Smooth muscle cell (in vitro differentiated cells): ENCODE data around the gene IL12RB1. TPM values are rescaled to one million over a fixed set of nuclear protein-coding genes. Genes with fewer than 3 reads are reported as not detected.

Experiments used
- DNase-seq: peaks from one replicate; lab custom pipeline; 2025; ENCODE audit not compliant: unreplicated experiment; lab: John Stamatoyannopoulos, UW
- H2AFZ ChIP-seq: fragments of 200-600 bp; sonication (generic); 2 replicates; pipeline ENCODE4 v1.6.0; 2016; ENCODE audit warnings: antibody characterized with exemption, low read depth, mild to moderate bottlenecking
- H3F3A ChIP-seq: fragments of 200-600 bp; sonication (generic); 2 replicates; pipeline ENCODE4 v1.6.0; 2017; ENCODE audit warnings: antibody characterized with exemption, low read depth
- H3K27ac ChIP-seq: fragments of 200-600 bp; sonication (generic); 2 replicates; pipeline ENCODE4 v1.5.1; 2016; ENCODE audit warnings: low read depth, mild to moderate bottlenecking
- H3K27me3 ChIP-seq: fragments of 200-600 bp; sonication (generic); 2 replicates; pipeline ENCODE4 v1.6.1; 2016; ENCODE audit warnings: low read depth, mild to moderate bottlenecking
- H3K36me3 ChIP-seq: fragments of 200-600 bp; sonication (generic); 2 replicates; pipeline ENCODE4 v1.5.1; 2016; ENCODE audit warnings: low read depth
- H3K4me1 ChIP-seq: fragments of 200-600 bp; sonication (generic); 2 replicates; pipeline ENCODE4 v1.5.1; 2016; ENCODE audit warnings: low read depth
- H3K4me2 ChIP-seq: fragments of 200-600 bp; sonication (generic); 2 replicates; pipeline ENCODE4 v1.6.0; 2016; ENCODE audit warnings: mild to moderate bottlenecking
- H3K4me3 ChIP-seq: fragments of 200-600 bp; sonication (generic); 2 replicates; pipeline ENCODE4 v1.5.1; 2016; ENCODE audit warnings: mild to moderate bottlenecking
- H3K79me2 ChIP-seq: fragments of 200-600 bp; sonication (generic); 2 replicates; pipeline ENCODE4 v1.6.0; 2016; ENCODE audit warnings: low read depth, mild to moderate bottlenecking
- H3K9ac ChIP-seq: fragments of 200-600 bp; sonication (generic); 2 replicates; pipeline ENCODE4 v1.6.0; 2016; ENCODE audit warnings: low read depth
- H3K9me3 ChIP-seq: fragments of 200-600 bp; sonication (generic); replicated peaks from 2 replicates; pipeline ENCODE4 v1.5.1; 2016; ENCODE audit warnings: low read depth
- H4K20me1 ChIP-seq: fragments of 200-600 bp; sonication (generic); 2 replicates; pipeline ENCODE4 v1.6.0; 2016; ENCODE audit warnings: low read depth
- WGBS: methylation state at CpG from one replicate; pipeline ENCODE4 v1.1.7; 2016; ENCODE audit warnings: low lambda C conversion rate; 5-methylcytosine and 5-hydroxymethylcytosine counted together
- polyA plus RNA-seq: library from polyadenylated mRNA; unstranded; fragments of >200 nt; fragmentation: Nextera tagmentation; extraction: Ambion mirVana; gene quantifications from 2 replicates; pipeline ENCODE4 v1.2.1, GENCODE V29; 2016
- total RNA-seq: library from RNA; depleted of rRNA; stranded (reverse); fragments of >200 nt; gene quantifications from 2 replicates; pipeline ENCODE4 v1.2.3, GENCODE V29; 2014
- TF ChIP-seq, protein P1 (sequence below): fragments of 200-600 bp; sonication (generic); IDR thresholded peaks from 2 replicates; pipeline ENCODE4 v1.5.1; 2017; ENCODE audit warnings: borderline replicate concordance, mild to moderate bottlenecking, antibody characterized with exemption; ENCODE audit not compliant: insufficient read depth, poor library complexity, severe bottlenecking

The IL12RB1 gene
- total and polyA plus RNA-seq, 2 experiments from 2014 or later = not detected

- Histone ChIP-seq H3K9me3 (no peaks in the 10 kb centered on the region), H3K4me1 (no peaks in the 10 kb centered on the region), H3K27ac (no peak overlapping the region), H3K79me2 (no peaks in the 10 kb centered on the region), H3F3A (no peaks in the 10 kb centered on the region), H3K4me3 (no peak overlapping the region), H4K20me1 (no peaks in the 10 kb centered on the region), H3K4me2 (no peak overlapping the region), H3K9ac (no peak overlapping the region), H3K36me3 (no peaks in the 10 kb centered on the region), H3K27me3 (no peaks in the 10 kb centered on the region), H2AFZ (no peak overlapping the region)
- TF ChIP-seq, protein P1, sequence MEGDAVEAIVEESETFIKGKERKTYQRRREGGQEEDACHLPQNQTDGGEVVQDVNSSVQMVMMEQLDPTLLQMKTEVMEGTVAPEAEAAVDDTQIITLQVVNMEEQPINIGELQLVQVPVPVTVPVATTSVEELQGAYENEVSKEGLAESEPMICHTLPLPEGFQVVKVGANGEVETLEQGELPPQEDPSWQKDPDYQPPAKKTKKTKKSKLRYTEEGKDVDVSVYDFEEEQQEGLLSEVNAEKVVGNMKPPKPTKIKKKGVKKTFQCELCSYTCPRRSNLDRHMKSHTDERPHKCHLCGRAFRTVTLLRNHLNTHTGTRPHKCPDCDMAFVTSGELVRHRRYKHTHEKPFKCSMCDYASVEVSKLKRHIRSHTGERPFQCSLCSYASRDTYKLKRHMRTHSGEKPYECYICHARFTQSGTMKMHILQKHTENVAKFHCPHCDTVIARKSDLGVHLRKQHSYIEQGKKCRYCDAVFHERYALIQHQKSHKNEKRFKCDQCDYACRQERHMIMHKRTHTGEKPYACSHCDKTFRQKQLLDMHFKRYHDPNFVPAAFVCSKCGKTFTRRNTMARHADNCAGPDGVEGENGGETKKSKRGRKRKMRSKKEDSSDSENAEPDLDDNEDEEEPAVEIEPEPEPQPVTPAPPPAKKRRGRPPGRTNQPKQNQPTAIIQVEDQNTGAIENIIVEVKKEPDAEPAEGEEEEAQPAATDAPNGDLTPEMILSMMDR = no peak
- peak; percentile 56 for DNase-seq
- WGBS = 67% methylated on average over 20 of the region's 21 CpGs
Measured at GRCh38 chr19:18021121-18021755, 65.5 kb downstream of the IL12RB1 start.

GRCh38 chr19:18020212-18021085 lies 66.3 kb downstream of the IL12RB1 start:
- Histone ChIP-seq H3K79me2 (no peaks in the 10 kb centered on the region), H3K27me3 (no peaks in the 10 kb centered on the region), H3K4me1 (no peaks in the 10 kb centered on the region), H3K4me3 (no peak overlapping the region), H3K9ac (no peak overlapping the region), H3K4me2 (no peak overlapping the region), H3K27ac (no peak overlapping the region), H4K20me1 (no peaks in the 10 kb centered on the region), H3K36me3 (no peaks in the 10 kb centered on the region), H3K9me3 (no peaks in the 10 kb centered on the region), H2AFZ (no peak overlapping the region), H3F3A (no peaks in the 10 kb centered on the region)
- WGBS = 89% methylated on average over 11 of the region's 16 CpGs
- TF ChIP-seq, protein P1 = no peak
- DNase-seq = peak; percentile 4

DNA sequence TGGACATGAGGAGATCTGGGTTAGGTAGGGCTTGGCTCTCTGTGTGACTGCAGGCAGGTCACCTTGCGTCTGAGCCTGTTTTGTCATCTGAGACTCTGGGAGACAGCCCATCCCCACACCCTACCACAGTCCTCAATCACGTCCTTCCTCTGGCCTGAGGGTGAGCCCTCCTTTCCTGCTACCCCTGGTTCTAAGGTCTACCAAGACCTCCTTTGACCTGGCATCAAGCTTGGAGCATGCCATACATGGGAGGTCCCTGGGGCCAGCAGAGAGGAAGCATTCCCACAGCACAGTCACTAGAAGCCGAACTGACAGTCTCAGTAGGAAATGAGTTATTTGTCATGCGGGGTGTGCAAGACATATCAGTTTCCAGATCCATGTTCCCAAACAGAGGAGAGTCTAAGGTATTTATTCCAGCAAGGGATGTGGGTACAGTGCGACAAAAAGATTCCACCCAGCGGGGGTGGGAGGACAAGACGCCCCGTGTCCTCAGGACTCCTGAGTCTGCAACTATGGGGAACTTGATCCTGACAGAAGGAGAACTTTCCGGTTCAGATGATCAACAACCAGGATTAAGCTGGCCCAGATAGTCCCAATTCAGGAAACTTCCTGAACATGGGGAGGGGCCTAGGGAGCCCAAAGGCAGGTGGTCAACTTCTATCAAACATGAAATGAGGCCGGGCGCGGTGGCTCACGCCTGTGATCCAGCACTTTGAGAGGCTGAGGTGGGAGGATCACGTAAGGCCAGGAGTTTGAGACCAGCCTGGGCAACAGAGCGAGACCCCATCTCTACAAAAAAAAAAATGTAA lies 69.3 kb downstream of the IL12RB1 start:
- H2AFZ ChIP-seq = no peak overlapping the region
- H3K36me3 ChIP-seq = no peaks in the 10 kb centered on the region
- H3K9me3 ChIP-seq = no peaks in the 10 kb centered on the region
- no peak overlapping the region for H3K27ac ChIP-seq
- DNase-seq = no peak
- no peak overlapping the region for H3K4me2 ChIP-seq
- no peak overlapping the region for H3K4me3 ChIP-seq
- H3K4me1 ChIP-seq = peaks cover 4% of the 10 kb centered on the region
- WGBS = 89% methylated on average over 15 of the region's 15 CpGs
- no peaks in the 10 kb centered on the region for H3K27me3 ChIP-seq
- H3F3A ChIP-seq = no peaks in the 10 kb centered on the region
- H4K20me1 ChIP-seq = no peaks in the 10 kb centered on the region
- no peak overlapping the region for H3K9ac ChIP-seq
- TF ChIP-seq, protein P1 = no peak
- no peaks in the 10 kb centered on the region for H3K79me2 ChIP-seq
